Endodermal cell (in vitro differentiated cells): Measurements from ENCODE around the gene FBXO48. TPM values are rescaled to one million over a fixed set of nuclear protein-coding genes. Genes with fewer than 3 reads are reported as not detected.

Experiments
- DNase-seq: peaks from one replicate; pipeline ENCODE4 v3.0.0-alpha.2; 2017
- H3K27ac ChIP-seq: 2 replicates; pipeline ENCODE4 v1.5.1; 2013; ENCODE audit warnings: mild to moderate bottlenecking, low read depth, low read length, moderate library complexity
- H3K27me3 ChIP-seq: 2 replicates; pipeline ENCODE4 v1.6.1; 2013; ENCODE audit warnings: mild to moderate bottlenecking, low read length, moderate library complexity; ENCODE audit not compliant: insufficient read depth, control insufficient read depth, poor library complexity, severe bottlenecking
- H3K36me3 ChIP-seq: 2 replicates; pipeline ENCODE4 v1.7.0; 2013; ENCODE audit warnings: mild to moderate bottlenecking, low read length, moderate library complexity; ENCODE audit not compliant: control insufficient read depth, insufficient read depth
- H3K4me1 ChIP-seq: one replicate; pipeline ENCODE4 v1.7.0; 2013; ENCODE audit warnings: low read length; ENCODE audit not compliant: control insufficient read depth, insufficient read depth
- H3K4me3 ChIP-seq: 2 replicates; pipeline ENCODE4 v1.5.1; 2013; ENCODE audit warnings: mild to moderate bottlenecking, low read length, moderate library complexity
- H3K9ac ChIP-seq: 2 replicates; pipeline ENCODE4 v1.6.1; 2013; ENCODE audit warnings: mild to moderate bottlenecking, low read length, moderate library complexity; ENCODE audit not compliant: poor library complexity, severe bottlenecking; ENCODE audit errors: extremely low read depth
- H3K9me3 ChIP-seq: 2 replicates; pipeline ENCODE4 v1.6.1; 2013; ENCODE audit warnings: mild to moderate bottlenecking, low read length, moderate library complexity; ENCODE audit not compliant: control insufficient read depth
- H3K27ac Mint-ChIP-seq: 2 replicates; pipeline ENCODE4 v1.8.0; 2020; ENCODE audit warnings: mixed read lengths
- H3K27me3 Mint-ChIP-seq: 2 replicates; pipeline ENCODE4 v1.8.0; 2021; ENCODE audit warnings: mild to moderate bottlenecking, mixed read lengths; ENCODE audit not compliant: insufficient read depth
- H3K36me3 Mint-ChIP-seq: 2 replicates; pipeline ENCODE4 v1.8.0; 2020; ENCODE audit warnings: low read depth, mixed read lengths
- H3K4me1 Mint-ChIP-seq: 2 replicates; pipeline ENCODE4 v1.8.0; 2020; ENCODE audit warnings: mixed read lengths
- H3K4me3 Mint-ChIP-seq: 2 replicates; pipeline ENCODE4 v1.8.0; 2020; ENCODE audit warnings: mild to moderate bottlenecking, moderate library complexity, mixed read lengths
- H3K9me3 Mint-ChIP-seq: 2 replicates; pipeline ENCODE4 v1.8.0; 2020; ENCODE audit warnings: mild to moderate bottlenecking, mixed read lengths
- CTCF ChIP-seq: fragments of 200-600 bp; sonication (generic); conservative IDR thresholded peaks from 2 replicates; pipeline ENCODE4 v1.5.0; 2021; ENCODE audit warnings: antibody characterized with exemption, mild to moderate bottlenecking
- WGBS, 2 experiments: methylation state at CpG; one replicate each; pipeline versions ENCODE4 v1.1.5 to v1.1.7; 2013; ENCODE audit warnings: missing lambda C conversion rate in 2 of 2, mixed read lengths in 1 of 2; ENCODE audit not compliant: insufficient coverage in 1 of 2, insufficient read length in 1 of 2; 5-methylcytosine and 5-hydroxymethylcytosine counted together
- total RNA-seq, 2 donors: library from RNA; stranded (reverse); fragmentation: NEBNext Ultra II Directional in 1 of 2; extraction: Animal tissue kit (Norgen Biotek cat#: 25700) in 1 of 2; gene quantifications; 2 replicates in 1 of 2; 3 replicates in 1 of 2; pipeline ENCODE4 v1.2.1, GENCODE V29; 2021

FBXO48 gene
- total RNA-seq, 2 donors from 2014 or later: 1.3 to 1.5 TPM

GRCh38 chr2:68428126-68428525 lies 39.0 kb downstream of the FBXO48 start:
- Mint-ChIP-seq H3K9me3 (no peaks in the 10 kb centered on the region), H3K4me1 (peaks cover 9% of the 10 kb centered on the region), H3K27me3 (peaks cover 4% of the 10 kb centered on the region), H3K36me3 (no peaks in the 10 kb centered on the region), H3K27ac (no peak overlapping the region), H3K4me3 (no peak overlapping the region)
- TF ChIP-seq CTCF: no peak
- Histone ChIP-seq H3K4me1 (no peaks in the 10 kb centered on the region), H3K27me3 (no peaks in the 10 kb centered on the region), H3K4me3 (no peak overlapping the region), H3K27ac (no peak overlapping the region), H3K9me3 (no peaks in the 10 kb centered on the region), H3K9ac (no peak overlapping the region), H3K36me3 (no peaks in the 10 kb centered on the region)
- 89 to 95% methylated on average over 2 to 4 of the region's 4 CpGs for WGBS, 2 experiments
- no peak for DNase-seq

- H3K27ac Mint-ChIP-seq: no peak overlapping the region
- H3K4me3 ChIP-seq: no peak overlapping the region
- H3K4me3 Mint-ChIP-seq: no peak overlapping the region
- H3K27ac ChIP-seq: no peak overlapping the region
- no peaks in the 10 kb centered on the region for H3K9me3 ChIP-seq
- WGBS, 2 experiments: 93 to 96% methylated on average over 4 to 10 of the region's 10 CpGs
- H3K4me1 ChIP-seq: no peaks in the 10 kb centered on the region
- H3K36me3 ChIP-seq: no peaks in the 10 kb centered on the region
- H3K27me3 ChIP-seq: no peaks in the 10 kb centered on the region
- H3K27me3 Mint-ChIP-seq: peaks cover 4% of the 10 kb centered on the region
- no peak for TF ChIP-seq CTCF
- no peaks in the 10 kb centered on the region for H3K36me3 Mint-ChIP-seq
- H3K4me1 Mint-ChIP-seq: peaks cover 9% of the 10 kb centered on the region
- H3K9me3 Mint-ChIP-seq: no peaks in the 10 kb centered on the region
- DNase-seq: no peak
- H3K9ac ChIP-seq: no peak overlapping the region
These were observed 40.1 kb downstream of the FBXO48 start for GRCh38 chr2:68426848-68427579.

GRCh38 chr2:68426446-68426845 lies 40.6 kb downstream of the FBXO48 start:
- no peak for TF ChIP-seq CTCF
- H3K4me1 Mint-ChIP-seq: peaks cover 9% of the 10 kb centered on the region
- WGBS, 2 experiments: 96% methylated on average over 1 of the region's 1 CpG; no CpG with 5 or more reads in 1 of the 2 experiments

More at GRCh38 chr2:68426446-68426845, 40.6 kb downstream of the FBXO48 start:
- Mint-ChIP-seq H3K27ac (no peak overlapping the region), H3K9me3 (no peaks in the 10 kb centered on the region), H3K27me3 (peaks cover 2% of the 10 kb centered on the region), H3K4me3 (no peak overlapping the region), H3K36me3 (no peaks in the 10 kb centered on the region)
- Histone ChIP-seq H3K36me3 (no peaks in the 10 kb centered on the region), H3K27me3 (no peaks in the 10 kb centered on the region), H3K27ac (no peak overlapping the region), H3K4me3 (no peak overlapping the region), H3K9me3 (no peaks in the 10 kb centered on the region), H3K4me1 (no peaks in the 10 kb centered on the region), H3K9ac (no peak overlapping the region)
- no peak for DNase-seq
